Activated naive CD4-positive, alpha-beta T cell treated with anti-CD3 and anti-CD28 coated beads, Interleukin-2, amount 10 ng/mL, durations not matched to agents 7 days and 5 days (primary cell): ENCODE results near the gene CACNA1S.

Source experiments
- CTCF ChIA-PET: fragments of 350-600 bp; sonication (Branson Sonifier 250); formaldehyde crosslinking; loops from one replicate; lab custom pipeline; 2021; ENCODE audit warnings: antibody characterized with exemption; lab: Charles Lee
- DNase-seq: peaks from one replicate; pipeline ENCODE4 v3.0.0-alpha.2; 2020
- H3K27ac Mint-ChIP-seq: one replicate; pipeline ENCODE4 v1.8.0; 2021; ENCODE audit warnings: mild to moderate bottlenecking, moderate library complexity, mixed read lengths
- H3K27me3 Mint-ChIP-seq: one replicate; pipeline ENCODE4 v1.8.0; 2021; ENCODE audit warnings: mild to moderate bottlenecking, mixed read lengths
- H3K36me3 Mint-ChIP-seq: one replicate; pipeline ENCODE4 v1.8.0; 2021; ENCODE audit warnings: mixed read lengths
- H3K4me1 Mint-ChIP-seq: one replicate; pipeline ENCODE4 v1.8.0; 2021; ENCODE audit warnings: mixed read lengths
- H3K4me3 Mint-ChIP-seq: one replicate; pipeline ENCODE4 v1.8.0; 2021; ENCODE audit warnings: mild to moderate bottlenecking, moderate library complexity, mixed read lengths
- H3K9me3 Mint-ChIP-seq: one replicate; pipeline ENCODE4 v1.8.0; 2021; ENCODE audit warnings: mixed read lengths

CACNA1S gene

GRCh38 chr1:201004154-201004553 is 108.1 kb downstream of the CACNA1S start:
- no peak for DNase-seq
- CTCF ChIA-PET: interaction anchor here (0.8 to 1.6 kb wide), 3 partner anchors 10 to 23 kb away, joined by 3 to 6 read pairs (median 3); no protein-coding TSS in a partner anchor

GRCh38 chr1:201002510-201002909 is 109.7 kb downstream of the CACNA1S start:
- Mint-ChIP-seq H3K27ac (no peak overlapping the region), H3K9me3 (no peaks in the 10 kb centered on the region), H3K36me3 (peaks cover 55% of the 10 kb centered on the region), H3K4me3 (no peak overlapping the region), H3K27me3 (no peaks in the 10 kb centered on the region), H3K4me1 (peaks cover 3% of the 10 kb centered on the region)
- DNase-seq: no peak
- CTCF ChIA-PET: interaction anchor here (0.8 to 1.3 kb wide), 2 partner anchors 19 to 31 kb away, joined by 3 read pairs; no protein-coding TSS in a partner anchor

More at GRCh38 chr1:201004154-201004553, 108.1 kb downstream of the CACNA1S start:
- no peaks in the 10 kb centered on the region for H3K27me3 Mint-ChIP-seq
- no peak overlapping the region for H3K4me3 Mint-ChIP-seq
- peaks cover 50% of the 10 kb centered on the region for H3K36me3 Mint-ChIP-seq
- H3K27ac Mint-ChIP-seq: no peak overlapping the region
- peaks cover 10% of the 10 kb centered on the region for H3K4me1 Mint-ChIP-seq
- no peaks in the 10 kb centered on the region for H3K9me3 Mint-ChIP-seq

GRCh38 chr1:201001962-201002361 is 110.3 kb downstream of the CACNA1S start:
- Mint-ChIP-seq H3K4me3 (no peak overlapping the region), H3K27me3 (no peaks in the 10 kb centered on the region), H3K36me3 (peaks cover 58% of the 10 kb centered on the region), H3K27ac (no peak overlapping the region), H3K4me1 (peaks cover 3% of the 10 kb centered on the region), H3K9me3 (no peaks in the 10 kb centered on the region)
- DNase-seq: no peak
- CTCF ChIA-PET: interaction anchor here (0.8 to 1.3 kb wide), 2 partner anchors 20 to 30 kb away, joined by 3 read pairs; no protein-coding TSS in a partner anchor

- Mint-ChIP-seq H3K27me3 (no peaks in the 10 kb centered on the region), H3K27ac (no peak overlapping the region), H3K36me3 (peaks cover 68% of the 10 kb centered on the region), H3K9me3 (no peaks in the 10 kb centered on the region), H3K4me1 (no peaks in the 10 kb centered on the region), H3K4me3 (no peak overlapping the region)
- DNase-seq: no peak
- CTCF ChIA-PET: no interaction called here
Observed at GRCh38 chr1:201000391-201000790, 111.8 kb downstream of the CACNA1S start.

GRCh38 chr1:200999667-201000066 is 112.6 kb downstream of the CACNA1S start:
- Mint-ChIP-seq H3K36me3 (peaks cover 68% of the 10 kb centered on the region), H3K4me3 (no peak overlapping the region), H3K9me3 (no peaks in the 10 kb centered on the region), H3K4me1 (no peaks in the 10 kb centered on the region), H3K27ac (no peak overlapping the region), H3K27me3 (no peaks in the 10 kb centered on the region)
- CTCF ChIA-PET: no interaction called here
- no peak for DNase-seq

GRCh38 chr1:200998323-200998722 is 113.9 kb downstream of the CACNA1S start:
- no peak overlapping the region for H3K27ac Mint-ChIP-seq
- DNase-seq: no peak
- peaks cover 65% of the 10 kb centered on the region for H3K36me3 Mint-ChIP-seq
- no peaks in the 10 kb centered on the region for H3K4me1 Mint-ChIP-seq
- H3K27me3 Mint-ChIP-seq: no peaks in the 10 kb centered on the region
- no peak overlapping the region for H3K4me3 Mint-ChIP-seq
- no peaks in the 10 kb centered on the region for H3K9me3 Mint-ChIP-seq
- CTCF ChIA-PET: interaction anchor here (1.0 kb wide), 1 partner anchor 18 kb away, joined by 5 read pairs; no protein-coding TSS in a partner anchor

GRCh38 chr1:200992382-200993048 is 119.7 kb downstream of the CACNA1S start:
- Mint-ChIP-seq H3K36me3 (peaks cover 44% of the 10 kb centered on the region), H3K9me3 (no peaks in the 10 kb centered on the region), H3K4me1 (no peaks in the 10 kb centered on the region), H3K27me3 (no peaks in the 10 kb centered on the region), H3K4me3 (no peak overlapping the region), H3K27ac (no peak overlapping the region)
- CTCF ChIA-PET: interaction anchor here (3.8 kb wide), 1 partner anchor 13 kb away, joined by 19 read pairs; no protein-coding TSS in a partner anchor
- DNase-seq: no peak

- Mint-ChIP-seq H3K4me3 (no peak overlapping the region), H3K9me3 (no peaks in the 10 kb centered on the region), H3K4me1 (no peaks in the 10 kb centered on the region), H3K27me3 (no peaks in the 10 kb centered on the region), H3K36me3 (peaks cover 45% of the 10 kb centered on the region), H3K27ac (no peak overlapping the region)
- no peak for DNase-seq
- CTCF ChIA-PET: interaction anchor here (0.9 to 3.8 kb wide), 3 partner anchors 12 to 30 kb away, joined by 4 to 19 read pairs (median 14); no protein-coding TSS in a partner anchor
Observed at GRCh38 chr1:200991097-200991614, 121.1 kb downstream of the CACNA1S start.

GRCh38 chr1:200990114-200990513 is 122.1 kb downstream of the CACNA1S start:
- Mint-ChIP-seq H3K36me3 (peaks cover 49% of the 10 kb centered on the region), H3K27me3 (no peaks in the 10 kb centered on the region), H3K27ac (no peak overlapping the region), H3K4me1 (no peaks in the 10 kb centered on the region), H3K9me3 (no peaks in the 10 kb centered on the region), H3K4me3 (no peak overlapping the region)
- CTCF ChIA-PET: interaction anchor here (3.2 to 3.8 kb wide), 2 partner anchors 11 to 18 kb away, joined by 14 to 19 read pairs; no protein-coding TSS in a partner anchor
- no peak for DNase-seq
